ENCODE data around the gene TOP3A. TPM values are rescaled to one million over a fixed set of nuclear protein-coding genes. Genes with fewer than 3 reads are reported as not detected.

The TOP3A gene
- total RNA-seq, 6 donors from 2014 or later: 23.4 to 36.3 (median 32.9) TPM

GRCh38 chr17:18321309-18321708, 6.5 kb upstream of the TOP3A start:
- no peaks in the 10 kb centered on the region for H3K9me3 ChIP-seq
- H3K27me3 ChIP-seq: no peaks in the 10 kb centered on the region
- H3K4me3 ChIP-seq: no peak overlapping the region
- peaks cover 9 to 96% (median 49%) of the 10 kb centered on the region in 4 donors for H3K36me3 ChIP-seq
- ATAC-seq (ENCODE audit: low FRiP score in 2 of 2) (no peak), DNase-seq (no peak)
- WGBS, 2 donors: 86 to 100% methylated on average over 1 to 5 of the region's 5 CpGs
- H3K4me1 ChIP-seq: peaks cover 35 to 43% (median 40%) of the 10 kb centered on the region in 4 donors
- TF ChIP-seq POLR2AphosphoS5 (IDR thresholded peaks at IDR 0.05) (no peak), POLR2A (IDR thresholded peaks at IDR 0.05) (no peak), CTCF (IDR thresholded peaks at IDR 0.05) (no peak), EP300 (IDR thresholded peaks at IDR 0.05) (no peak)
- no peak overlapping the region for H3K27ac ChIP-seq

- Histone ChIP-seq H3K9me3 (no peaks in the 10 kb centered on the region), H3K36me3 (peaks cover 9 to 86% (median 43%) of the 10 kb centered on the region in 4 donors), H3K4me3 (no peak overlapping the region), H3K4me1 (peaks cover 42 to 52% (median 48%) of the 10 kb centered on the region in 4 donors), H3K27ac (no peak overlapping the region), H3K27me3 (no peaks in the 10 kb centered on the region)
- ATAC-seq (ENCODE audit: low FRiP score in 2 of 2): no peak
- WGBS, 2 donors: 81 to 90% methylated on average over 7 of the region's 7 CpGs
- TF ChIP-seq POLR2AphosphoS5 (IDR thresholded peaks at IDR 0.05) (no peak), POLR2A (IDR thresholded peaks at IDR 0.05) (no peak), EP300 (IDR thresholded peaks at IDR 0.05) (no peak), CTCF (IDR thresholded peaks at IDR 0.05) (no peak)
- no peak for DNase-seq
Measured at GRCh38 chr17:18320301-18320700, 5.5 kb upstream of the TOP3A start.

- Histone ChIP-seq H3K4me3 (no peak overlapping the region), H3K27ac (no peak overlapping the region), H3K36me3 (peaks cover 9 to 80% (median 40%) of the 10 kb centered on the region in 4 donors), H3K4me1 (peaks cover 42 to 52% (median 48%) of the 10 kb centered on the region in 4 donors), H3K27me3 (no peaks in the 10 kb centered on the region), H3K9me3 (no peaks in the 10 kb centered on the region)
- DNase-seq: no peak
- TF ChIP-seq POLR2A (IDR thresholded peaks at IDR 0.05): no peak
- TF ChIP-seq CTCF (IDR thresholded peaks at IDR 0.05): peak in 1 of 6 experiments; percentile 33
- ATAC-seq (ENCODE audit: low FRiP score in 2 of 2): no peak
- 67 to 70% methylated on average over 10 to 12 of the region's 13 CpGs for WGBS, 2 donors
Measured at GRCh38 chr17:18319604-18320256, 4.9 kb upstream of the TOP3A start.

GRCh38 chr17:18318771-18319450, 4.1 kb upstream of the TOP3A start:
- TF ChIP-seq POLR2AphosphoS5 (IDR thresholded peaks at IDR 0.05) (no peak), EP300 (IDR thresholded peaks at IDR 0.05) (no peak), POLR2A (IDR thresholded peaks at IDR 0.05) (no peak), CTCF (IDR thresholded peaks at IDR 0.05) (no peak)
- DNase-seq: no peak
- H3K9me3 ChIP-seq: no peaks in the 10 kb centered on the region
- H3K27me3 ChIP-seq: no peaks in the 10 kb centered on the region
- 79 to 83% methylated on average over 10 to 18 of the region's 18 CpGs for WGBS, 2 donors
- H3K27ac ChIP-seq: peak overlapping the region in 1 of 4 donors; percentile 15
- H3K4me1 ChIP-seq: peaks cover 46 to 58% (median 51%) of the 10 kb centered on the region in 4 donors
- no peak for ATAC-seq (ENCODE audit: low FRiP score in 2 of 2)
- peak overlapping the region in 2 of 4 donors; percentile 2 to 24 for H3K4me3 ChIP-seq
- peaks cover 9 to 72% (median 32%) of the 10 kb centered on the region in 4 donors for H3K36me3 ChIP-seq
